Islet of Langerhans (tissue), 1 donor: ENCODE measurements around the gene KRTAP4-9.
"Not testable (repeated sequence)": the region's sequence is repeated elsewhere in the genome, so short reads cannot be mapped to it uniquely, and the experiment has no call there.

Source experiments
- FAIRE-seq: peaks from one replicate; lab custom pipeline; 2011; peaks lifted over from hg19 to GRCh38; lab: Jason Lieb, UNC

The KRTAP4-9 gene

GRCh38 chr17:41131979-41132378 is 26.8 kb downstream of the KRTAP4-9 start:
- FAIRE-seq: no peak

GRCh38 chr17:41133880-41134735 is 28.9 kb downstream of the KRTAP4-9 start:
- FAIRE-seq: no peak

GRCh38 chr17:41139865-41140264 is 34.7 kb downstream of the KRTAP4-9 start:
- FAIRE-seq: not testable (repeated sequence)

- FAIRE-seq: no peak
These were observed 35.4 kb downstream of the KRTAP4-9 start, which contains the start of gene KRTAP4-6 for GRCh38 chr17:41140360-41141131. TSS of gene KRTAP4-6 (minus strand) at chr17:41140544. CDS start at chr17:41140487, 57 bp downstream.

- FAIRE-seq: no peak
These were observed 36.2 kb downstream of the KRTAP4-9 start for GRCh38 chr17:41141361-41141760.

GRCh38 chr17:41144846-41145245 is 39.7 kb downstream of the KRTAP4-9 start:
- FAIRE-seq: no peak

- no peak for FAIRE-seq
These were observed 40.1 kb downstream of the KRTAP4-9 start for GRCh38 chr17:41145261-41145660.

GRCh38 chr17:41147531-41148204 is 42.5 kb downstream of the KRTAP4-9 start:
- FAIRE-seq: no peak

GRCh38 chr17:41148971-41149651 is 43.9 kb downstream of the KRTAP4-9 start:
- FAIRE-seq: not testable (repeated sequence)

GRCh38 chr17:41149652-41149985 is 44.4 kb downstream of the KRTAP4-9 start, which contains the start of gene KRTAP4-5:
TSS of gene KRTAP4-5 (minus strand) at chr17:41149825. CDS start at chr17:41149767, 58 bp downstream.
- no peak for FAIRE-seq

GRCh38 chr17:41150026-41150425 is 44.8 kb downstream of the KRTAP4-9 start:
- FAIRE-seq: no peak

- no peak for FAIRE-seq
These were observed 46.3 kb downstream of the KRTAP4-9 start for GRCh38 chr17:41151525-41151924.

- FAIRE-seq: no peak
These were observed 48.7 kb downstream of the KRTAP4-9 start for GRCh38 chr17:41153856-41154255.
